ENCODE measurements around the gene POLR2L. TPM values are rescaled to one million over a fixed set of nuclear protein-coding genes. Genes with fewer than 3 reads are reported as not detected.

The POLR2L gene
- total RNA-seq, 1 donor from 2014 or later: 76.7 TPM

- no peak overlapping the region for H3K27ac Mint-ChIP-seq (ENCODE audit: unreplicated experiment)
These were observed 27.7 kb upstream of the POLR2L start for GRCh38 chr11:870127-870413.

DNA sequence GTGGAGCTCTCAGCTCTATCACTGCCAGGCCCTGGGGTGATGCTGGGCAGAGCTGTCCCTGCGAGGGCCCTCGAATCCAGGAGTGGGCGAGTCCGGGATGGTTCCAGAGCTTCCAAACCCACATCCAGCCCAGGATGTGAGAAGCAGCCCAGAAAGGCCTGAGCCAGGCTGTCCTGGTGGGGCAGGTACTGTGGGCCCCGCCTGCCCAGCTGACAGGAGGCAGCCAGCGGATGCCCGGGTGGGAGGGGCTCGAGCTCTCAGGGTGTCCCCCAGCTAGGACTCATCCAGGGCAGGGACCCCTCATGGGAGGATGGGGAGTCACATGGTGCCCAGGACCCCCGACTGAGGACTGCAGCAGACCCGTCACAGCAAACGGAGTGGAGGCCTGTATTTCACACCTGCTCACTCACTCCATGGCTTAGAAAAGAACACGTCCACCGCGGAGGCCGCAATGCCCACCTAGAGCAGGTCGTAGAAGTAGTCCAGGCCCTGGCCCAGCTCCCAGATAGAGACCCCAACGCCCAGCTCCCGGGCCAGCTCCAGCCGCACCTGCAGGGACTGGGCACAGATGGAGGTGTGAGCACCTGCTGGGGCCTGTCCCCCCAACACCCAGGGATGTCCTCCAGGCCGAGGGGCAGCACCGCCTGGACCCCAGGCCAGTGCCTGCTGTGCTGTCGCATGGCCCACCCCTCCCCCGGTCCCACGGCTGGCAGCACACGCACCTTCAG is 27.2 kb upstream of the POLR2L start:
- Mint-ChIP-seq H3K27ac (ENCODE audit: unreplicated experiment) (no peak overlapping the region), H3K36me3 (ENCODE audit: low read depth, unreplicated experiment) (peaks cover 5% of the 10 kb centered on the region), H3K27me3 (ENCODE audit: unreplicated experiment) (peaks cover 18% of the 10 kb centered on the region), H3K9me3 (ENCODE audit: unreplicated experiment) (no peaks in the 10 kb centered on the region), H3K4me1 (ENCODE audit: unreplicated experiment) (no peaks in the 10 kb centered on the region), H3K4me3 (ENCODE audit: unreplicated experiment) (no peak overlapping the region)
- no peak for DNase-seq (ENCODE audit: low spot score)
- TF ChIP-seq CTCF (IDR thresholded peaks at IDR 0.05; ENCODE audit: unreplicated experiment): no peak

More at GRCh38 chr11:870127-870413, 27.7 kb upstream of the POLR2L start:
- Mint-ChIP-seq H3K4me1 (ENCODE audit: unreplicated experiment) (no peaks in the 10 kb centered on the region), H3K36me3 (ENCODE audit: low read depth, unreplicated experiment) (peaks cover 5% of the 10 kb centered on the region), H3K27me3 (ENCODE audit: unreplicated experiment) (peaks cover 14% of the 10 kb centered on the region), H3K9me3 (ENCODE audit: unreplicated experiment) (no peaks in the 10 kb centered on the region), H3K4me3 (ENCODE audit: unreplicated experiment) (no peak overlapping the region)
- DNase-seq (ENCODE audit: low spot score): peak; percentile 38
- TF ChIP-seq CTCF (IDR thresholded peaks at IDR 0.05; ENCODE audit: unreplicated experiment): no peak

DNA sequence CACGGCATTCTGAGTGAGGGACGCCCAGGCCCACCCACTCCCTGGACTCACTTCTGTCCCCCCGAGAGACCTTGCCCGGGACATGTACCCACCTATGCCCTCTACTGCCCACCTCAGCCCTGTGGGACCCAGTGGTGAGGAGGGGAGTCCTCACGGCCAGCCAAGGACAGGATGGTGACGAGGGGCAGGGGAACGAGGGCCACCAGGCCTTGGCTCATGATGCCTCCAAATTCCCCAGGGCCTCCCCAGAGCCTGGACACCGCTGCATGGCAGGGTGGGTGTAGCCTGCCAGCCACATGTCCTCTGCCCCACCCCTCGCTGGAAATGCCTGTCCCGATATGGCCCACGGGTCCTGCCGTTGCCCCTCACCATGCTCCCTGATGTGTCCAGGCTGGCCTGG is 26.5 kb upstream of the POLR2L start:
- Mint-ChIP-seq H3K9me3 (ENCODE audit: unreplicated experiment) (no peaks in the 10 kb centered on the region), H3K27ac (ENCODE audit: unreplicated experiment) (no peak overlapping the region), H3K27me3 (ENCODE audit: unreplicated experiment) (peaks cover 20% of the 10 kb centered on the region), H3K4me1 (ENCODE audit: unreplicated experiment) (no peaks in the 10 kb centered on the region), H3K4me3 (ENCODE audit: unreplicated experiment) (no peak overlapping the region), H3K36me3 (ENCODE audit: low read depth, unreplicated experiment) (peaks cover 3% of the 10 kb centered on the region)
- TF ChIP-seq CTCF (IDR thresholded peaks at IDR 0.05; ENCODE audit: unreplicated experiment): no peak
- no peak for DNase-seq (ENCODE audit: low spot score)

DNA sequence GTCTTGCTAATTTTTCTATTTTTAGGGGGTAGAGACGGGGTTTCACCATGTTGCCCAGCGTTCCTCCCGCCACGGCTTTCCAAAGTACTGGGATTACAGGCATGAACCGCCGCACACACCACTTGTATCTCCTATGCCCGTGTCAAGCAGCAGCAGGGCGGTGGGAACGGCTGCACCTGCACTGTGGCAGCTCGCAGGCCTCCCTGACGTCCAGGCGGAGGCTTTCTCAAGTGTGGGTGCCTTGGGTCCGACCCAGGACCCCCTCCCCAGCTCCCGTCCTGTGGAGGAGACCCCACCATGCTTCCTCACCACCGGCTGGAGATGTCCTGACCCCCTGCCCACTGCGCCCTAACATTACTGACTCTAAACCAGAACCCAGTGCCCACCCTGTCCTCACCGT is 26.1 kb upstream of the POLR2L start:
- Mint-ChIP-seq H3K36me3 (ENCODE audit: low read depth, unreplicated experiment) (no peaks in the 10 kb centered on the region), H3K4me1 (ENCODE audit: unreplicated experiment) (no peaks in the 10 kb centered on the region), H3K27me3 (ENCODE audit: unreplicated experiment) (peaks cover 20% of the 10 kb centered on the region), H3K27ac (ENCODE audit: unreplicated experiment) (no peak overlapping the region), H3K9me3 (ENCODE audit: unreplicated experiment) (no peaks in the 10 kb centered on the region), H3K4me3 (ENCODE audit: unreplicated experiment) (no peak overlapping the region)
- DNase-seq (ENCODE audit: low spot score): no peak
- TF ChIP-seq CTCF (IDR thresholded peaks at IDR 0.05; ENCODE audit: unreplicated experiment): no peak

DNA sequence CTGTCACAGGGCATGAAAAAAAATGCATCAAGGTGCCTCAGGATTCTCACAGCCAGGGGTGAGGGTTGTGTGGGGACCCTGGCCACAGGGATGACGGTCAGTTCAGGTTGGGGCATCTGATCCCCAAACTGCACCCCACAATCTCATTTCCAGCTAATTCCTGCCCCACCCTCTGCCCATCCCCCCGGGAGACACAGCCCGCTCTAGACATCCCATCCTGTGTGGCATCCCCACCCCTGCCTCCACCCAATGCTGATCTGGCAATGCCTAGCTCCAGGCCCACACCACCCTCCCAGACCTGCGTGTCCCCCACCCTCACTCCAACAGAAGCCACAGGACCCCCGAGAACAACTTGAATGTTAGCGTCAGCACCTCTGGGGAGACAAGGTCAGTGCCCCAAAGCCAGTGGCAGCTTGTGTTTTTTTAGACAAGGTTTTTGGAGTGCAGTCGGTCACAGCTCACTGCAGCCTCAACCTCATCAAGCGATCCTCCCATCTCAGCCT is 25.6 kb upstream of the POLR2L start:
- TF ChIP-seq CTCF (IDR thresholded peaks at IDR 0.05; ENCODE audit: unreplicated experiment): no peak
- no peaks in the 10 kb centered on the region for H3K9me3 Mint-ChIP-seq (ENCODE audit: unreplicated experiment)
- no peaks in the 10 kb centered on the region for H3K4me1 Mint-ChIP-seq (ENCODE audit: unreplicated experiment)
- no peak for DNase-seq (ENCODE audit: low spot score)
- no peak overlapping the region for H3K4me3 Mint-ChIP-seq (ENCODE audit: unreplicated experiment)
- H3K27ac Mint-ChIP-seq (ENCODE audit: unreplicated experiment): no peak overlapping the region
- H3K27me3 Mint-ChIP-seq (ENCODE audit: unreplicated experiment): peaks cover 22% of the 10 kb centered on the region
- H3K36me3 Mint-ChIP-seq (ENCODE audit: low read depth, unreplicated experiment): no peaks in the 10 kb centered on the region

Measured in endothelial cell (in vitro differentiated cells).